WTC11 (cell line): ENCODE data around the gene PPP1R1B. TPM values are rescaled to one million over a fixed set of nuclear protein-coding genes. Genes with fewer than 3 reads are reported as not detected.

Experiments
- ATAC-seq: fragments of 200-7000 bp; cut with Tn5 transposase; 2 replicates; pipeline ENCODE4 v1.10.0; 2021; ENCODE audit warnings: mild to moderate bottlenecking, moderate library complexity
- CTCF ChIA-PET: fragments of 300-600 bp; sonication (Branson Sonifier 250); formaldehyde crosslinking; loops from one replicate; lab custom pipeline; 2021; ENCODE audit warnings: antibody characterized with exemption; lab: Charles Lee
- POLR2A ChIA-PET: fragments of 350-600 bp; sonication (Branson Sonifier 250); formaldehyde crosslinking; loops from one replicate; lab custom pipeline; 2021; ENCODE audit warnings: antibody characterized with exemption; lab: Charles Lee
- DNase-seq: peaks from one replicate; pipeline ENCODE4 v3.0.0; 2021; ENCODE audit warnings: low spot score
- H3K27ac Mint-ChIP-seq: 2 replicates; pipeline ENCODE4 v1.8.0; 2021; ENCODE audit warnings: mixed read lengths
- H3K27me3 Mint-ChIP-seq: 2 replicates; pipeline ENCODE4 v1.8.0; 2021; ENCODE audit warnings: low read depth, mild to moderate bottlenecking, moderate library complexity, mixed read lengths
- H3K36me3 Mint-ChIP-seq: 2 replicates; pipeline ENCODE4 v1.8.0; 2021; ENCODE audit warnings: mixed read lengths
- H3K4me1 Mint-ChIP-seq: 2 replicates; pipeline ENCODE4 v1.8.0; 2022; ENCODE audit warnings: mixed read lengths
- H3K4me3 Mint-ChIP-seq: 2 replicates; pipeline ENCODE4 v1.8.0; 2021; ENCODE audit warnings: mild to moderate bottlenecking, moderate library complexity, mixed read lengths
- H3K9me3 Mint-ChIP-seq: 2 replicates; pipeline ENCODE4 v1.8.0; 2021; ENCODE audit warnings: mixed read lengths
- ARID4B ChIP-seq: sonication (generic); formaldehyde crosslinking; IDR thresholded peaks from 2 replicates; pipeline ENCODE4 v1.8.0; 2023; ENCODE audit warnings: missing genetic modification reagents, mild to moderate bottlenecking, borderline replicate concordance
- CREM ChIP-seq: sonication (generic); formaldehyde crosslinking; IDR thresholded peaks from 2 replicates; pipeline ENCODE4 v1.8.1; 2022; ENCODE audit warnings: mild to moderate bottlenecking, missing genetic modification reagents, moderate library complexity
- E2F5 ChIP-seq: sonication (generic); formaldehyde crosslinking; IDR thresholded peaks from 2 replicates; pipeline ENCODE4 v1.8.1; 2022; ENCODE audit warnings: mild to moderate bottlenecking, moderate library complexity, missing genetic modification reagents
- ETV6 ChIP-seq: sonication (generic); formaldehyde crosslinking; IDR thresholded peaks from 2 replicates; pipeline ENCODE4 v1.8.1; 2022; ENCODE audit warnings: mild to moderate bottlenecking, missing genetic modification reagents
- FOXJ3 ChIP-seq: sonication (generic); formaldehyde crosslinking; IDR thresholded peaks from 2 replicates; pipeline ENCODE4 v1.9.0; 2021; ENCODE audit warnings: missing genetic modification reagents, mild to moderate bottlenecking, borderline replicate concordance
- FOXP1 ChIP-seq: sonication (generic); formaldehyde crosslinking; IDR thresholded peaks from 2 replicates; pipeline ENCODE4 v1.8.0; 2022; ENCODE audit warnings: missing genetic modification reagents, mild to moderate bottlenecking, moderate library complexity, borderline replicate concordance
- IRF2 ChIP-seq: sonication (generic); formaldehyde crosslinking; IDR thresholded peaks from 2 replicates; pipeline ENCODE4 v1.8.0; 2022; ENCODE audit warnings: low read depth, missing genetic modification reagents, borderline replicate concordance
- JAZF1 ChIP-seq: fragments of 250-450 bp; sonication (Bioruptor Pico); IDR thresholded peaks from 2 replicates; pipeline ENCODE4 v1.9.0; 2021; ENCODE audit warnings: moderate library complexity, mild to moderate bottlenecking, inconsistent platforms
- MYBL2 ChIP-seq: sonication (generic); formaldehyde crosslinking; IDR thresholded peaks from 2 replicates; pipeline ENCODE4 v1.8.1; 2023; ENCODE audit warnings: mild to moderate bottlenecking, moderate library complexity, missing genetic modification reagents
- PREB ChIP-seq: sonication (generic); formaldehyde crosslinking; IDR thresholded peaks from 2 replicates; pipeline ENCODE4 v1.8.1; 2022; ENCODE audit warnings: mild to moderate bottlenecking, missing genetic modification reagents, moderate library complexity, borderline replicate concordance
- RELA ChIP-seq: sonication (generic); formaldehyde crosslinking; IDR thresholded peaks from 2 replicates; pipeline ENCODE4 v1.8.1; 2022; ENCODE audit warnings: missing genetic modification reagents, mild to moderate bottlenecking, borderline replicate concordance
- STAT6 ChIP-seq: sonication (generic); formaldehyde crosslinking; conservative IDR thresholded peaks from 2 replicates; pipeline ENCODE4 v1.8.1; 2023; ENCODE audit warnings: mild to moderate bottlenecking, low read depth, missing genetic modification reagents, moderate library complexity
- ZNF232 ChIP-seq: sonication (generic); formaldehyde crosslinking; IDR thresholded peaks from 2 replicates; pipeline ENCODE4 v1.8.0; 2022; ENCODE audit warnings: mild to moderate bottlenecking, missing genetic modification reagents
- ZNF263 ChIP-seq: sonication (generic); formaldehyde crosslinking; IDR thresholded peaks from 2 replicates; pipeline ENCODE4 v1.8.1; 2022; ENCODE audit warnings: low read depth, mild to moderate bottlenecking, moderate library complexity, missing genetic modification reagents
- ZNF416 ChIP-seq: fragments of 250-450 bp; sonication (Bioruptor Pico); IDR thresholded peaks from 2 replicates; pipeline ENCODE4 v1.9.0; 2021; ENCODE audit warnings: mild to moderate bottlenecking, inconsistent platforms
- ZNF512 ChIP-seq: sonication (generic); formaldehyde crosslinking; IDR thresholded peaks from 2 replicates; pipeline ENCODE4 v1.8.1; 2022; ENCODE audit warnings: missing genetic modification reagents, borderline replicate concordance
- total RNA-seq: library from RNA; stranded (reverse); gene quantifications from 3 replicates; pipeline ENCODE4 v1.2.3, GENCODE V29; 2021

Gene PPP1R1B
- total RNA-seq, 1 experiment from 2014 or later = 20.5 TPM

GRCh38 chr17:39591958-39592954 is 34.5 kb upstream of the PPP1R1B start (continued):
- TF ChIP-seq ARID4B (CRISPR knock-in tag) (peak; percentile 83; the same call in 1 of the 2 replicates), ZNF512 (CRISPR knock-in tag) (no peak), ETV6 (CRISPR knock-in tag) (peak; percentile 79), RELA (CRISPR knock-in tag) (no peak), STAT6 (CRISPR knock-in tag) (no peak), ZNF263 (peak; percentile 48; the same call in 1 of the 2 replicates), FOXJ3 (CRISPR knock-in tag) (no peak), E2F5 (CRISPR knock-in tag) (no peak), FOXP1 (peak; percentile 49; the same call in 1 of the 2 replicates), CREM (CRISPR knock-in tag) (0 out of 2 replicates have a peak, but pooled peaks have one; percentile 29)

GRCh38 chr17:39593371-39593770 is 33.4 kb upstream of the PPP1R1B start:
- H3K4me1 Mint-ChIP-seq = peaks cover 36% of the 10 kb centered on the region
- peaks cover 87% of the 10 kb centered on the region for H3K27me3 Mint-ChIP-seq
- ChIA-PET POLR2A (no interaction called here), CTCF (interaction anchor here (0.8 to 1.8 kb wide), 3 partner anchors 17 to 45 kb away, joined by 3 to 12 read pairs (median 4); no protein-coding TSS in a partner anchor)
- H3K36me3 Mint-ChIP-seq = no peaks in the 10 kb centered on the region
- no peak overlapping the region for H3K27ac Mint-ChIP-seq
- no peaks in the 10 kb centered on the region for H3K9me3 Mint-ChIP-seq
- no peak for ATAC-seq
- TF ChIP-seq IRF2 (no peak), ZNF416 (CRISPR knock-in tag) (no peak), ZNF232 (CRISPR knock-in tag) (no peak), PREB (CRISPR knock-in tag) (no peak), MYBL2 (no peak), JAZF1 (CRISPR knock-in tag) (no peak)
- TF ChIP-seq, all 79 proteins: peak for 0
- DNase-seq = no peak
- H3K4me3 Mint-ChIP-seq = no peak overlapping the region
